GM12878 (cell line): ENCODE measurements around the gene GGTLC2. TPM values are rescaled to one million over a fixed set of nuclear protein-coding genes. Genes with fewer than 3 reads are reported as not detected.

Experiments
- ATAC-seq: fragments of 200-7000 bp; cut with Tn5 transposase; 3 replicates; pipeline ENCODE4 v1.9.1; 2020; ENCODE audit warnings: mild to moderate bottlenecking, moderate library complexity
- BruUV-seq: library from RNA; stranded (reverse); fragments of 400-500 nt; replicated peaks from 2 replicates; lab custom pipeline; 2021; lab: Mats Ljungman, UMichigan
- CTCF ChIA-PET: fragments of 300-600 bp; sonication (Branson Sonifier 250); formaldehyde crosslinking; extraction: SDS; loops from one replicate; lab custom pipeline; 2021; ENCODE audit warnings: inconsistent platforms; lab: Yijun Ruan, JAX
- POLR2A ChIA-PET: fragments of 350-600 bp; formaldehyde crosslinking; extraction: SDS; loops from one replicate; lab custom pipeline; 2021; ENCODE audit warnings: inconsistent platforms; lab: Charles Lee
- RAD21 ChIA-PET: fragments of 300-600 bp; sonication (Branson Sonifier 250); formaldehyde crosslinking; loops from one replicate; lab custom pipeline; 2023; ENCODE audit warnings: antibody characterized with exemption; ENCODE audit not compliant: unreplicated experiment; lab: Charles Lee
- SMC1A ChIA-PET: fragments of 300-600 bp; sonication (Branson Sonifier 250); formaldehyde crosslinking; loops from one replicate; lab custom pipeline; 2023; ENCODE audit not compliant: unreplicated experiment, uncharacterized antibody; lab: Charles Lee
- DNase-seq: peaks from one replicate; pipeline ENCODE4 v3.0.0-alpha.2; 2011; ENCODE audit warnings: low read depth, low spot score
- FAIRE-seq: peaks from 3 replicates; lab custom pipeline; 2011; peaks lifted over from hg19 to GRCh38; lab: Jason Lieb, UNC
- H2AFZ ChIP-seq: 2 replicates; pipeline ENCODE4 v1.6.0; 2011; ENCODE audit warnings: low read depth, low read length, control low read depth; ENCODE audit not compliant: control insufficient read depth
- H3K27ac ChIP-seq: 2 replicates; pipeline ENCODE4 v1.5.1; 2011; ENCODE audit warnings: control low read depth; ENCODE audit not compliant: control insufficient read depth, insufficient read depth
- H3K27me3 ChIP-seq, 2 experiments: replicated peaks in 1 of 2; 2 replicates each; pipeline versions ENCODE4 v1.6.0 to v1.6.1; 2011; ENCODE audit warnings: low read length in 1 of 2; ENCODE audit not compliant: control insufficient read depth in 2 of 2, insufficient read depth in 2 of 2
- H3K36me3 ChIP-seq, 2 experiments: 2 replicates each; pipeline ENCODE4 v1.5.1; 2011; ENCODE audit warnings: low read length in 1 of 2; ENCODE audit not compliant: control insufficient read depth in 2 of 2, insufficient read depth in 2 of 2
- H3K4me1 ChIP-seq: 2 replicates; pipeline ENCODE4 v1.6.1; 2011; ENCODE audit warnings: mild to moderate bottlenecking, low read length, moderate library complexity, mixed read lengths; ENCODE audit not compliant: control insufficient read depth, insufficient read depth
- H3K4me2 ChIP-seq: 2 replicates; pipeline ENCODE4 v1.6.0; 2011; ENCODE audit warnings: control low read depth; ENCODE audit not compliant: control insufficient read depth, insufficient read depth
- H3K4me3 ChIP-seq: fragments of 200-600 bp; sonication (generic); 2 replicates; pipeline ENCODE4 v1.5.1; 2016
- H3K79me2 ChIP-seq: 2 replicates; pipeline ENCODE4 v1.6.0; 2011; ENCODE audit warnings: low read length; ENCODE audit not compliant: control insufficient read depth, insufficient read depth
- H3K9ac ChIP-seq: 2 replicates; pipeline ENCODE4 v1.8.0; 2011; ENCODE audit warnings: low read length, control low read depth, mixed read lengths; ENCODE audit not compliant: control insufficient read depth, insufficient read depth
- H3K9me3 ChIP-seq: replicated peaks from 3 replicates; pipeline ENCODE4 v1.5.1; 2011; ENCODE audit warnings: mild to moderate bottlenecking, low read length; ENCODE audit not compliant: control insufficient read depth, insufficient read depth
- H4K20me1 ChIP-seq: 2 replicates; pipeline ENCODE4 v1.6.0; 2011; ENCODE audit not compliant: control insufficient read depth, insufficient read depth
- ATF3 ChIP-seq: IDR thresholded peaks from 2 replicates; pipeline ENCODE4 v1.6.1; 2011; ENCODE audit warnings: low read depth, mild to moderate bottlenecking, low read length, moderate library complexity, borderline replicate concordance; ENCODE audit errors: extremely low read depth
- CEBPZ ChIP-seq: fragments of 150-350 bp; IDR thresholded peaks from 2 replicates; pipeline ENCODE4 v1.6.1; 2016; ENCODE audit warnings: low read depth, low read length
- HCFC1 ChIP-seq: fragments of 150-350 bp; IDR thresholded peaks from 2 replicates; pipeline ENCODE4 v1.6.1; 2014; ENCODE audit warnings: low read length
- LARP7 ChIP-seq: fragments of 450-650 bp; IDR thresholded peaks from 2 replicates; pipeline ENCODE4 v1.6.1; 2017; ENCODE audit warnings: mild to moderate bottlenecking
- MTA2 ChIP-seq: fragments of 450-650 bp; IDR thresholded peaks from 2 replicates; pipeline ENCODE4 v1.6.1; 2016; ENCODE audit warnings: low read depth, mild to moderate bottlenecking, moderate library complexity
- NFXL1 ChIP-seq: fragments of 450-650 bp; IDR thresholded peaks from 2 replicates; pipeline ENCODE4 v1.6.1; 2017; ENCODE audit warnings: antibody characterized with exemption, mild to moderate bottlenecking, borderline replicate concordance
- NR2C2 ChIP-seq: IDR thresholded peaks from 2 replicates; pipeline ENCODE4 v1.6.1; 2011; ENCODE audit warnings: borderline replicate concordance, low read depth; ENCODE audit not compliant: control insufficient read depth, insufficient read length
- PAX8 ChIP-seq: fragments of 450-650 bp; IDR thresholded peaks from 2 replicates; pipeline ENCODE4 v1.6.1; 2017; ENCODE audit warnings: mild to moderate bottlenecking, moderate library complexity
- RUNX3 ChIP-seq: IDR thresholded peaks from 2 replicates; pipeline ENCODE4 v1.6.1; 2012; ENCODE audit warnings: low read length, inconsistent platforms
- SUPT20H ChIP-seq: IDR thresholded peaks from 2 replicates; pipeline ENCODE4 v1.6.1; 2011; ENCODE audit warnings: low read depth, mild to moderate bottlenecking, low read length, moderate library complexity, borderline replicate concordance; ENCODE audit not compliant: control insufficient read depth
- USF1 ChIP-seq: IDR thresholded peaks from 2 replicates; pipeline ENCODE4 v1.6.1; 2011; ENCODE audit warnings: borderline replicate concordance, low read depth, mild to moderate bottlenecking, moderate library complexity, mixed read lengths, low read length; ENCODE audit not compliant: insufficient read depth; ENCODE audit errors: extremely low read length
- ZZZ3 ChIP-seq: IDR thresholded peaks from 2 replicates; pipeline ENCODE4 v1.6.1; 2011; ENCODE audit warnings: low read depth; ENCODE audit not compliant: control insufficient read depth, insufficient read length
- WGBS: methylation state at CpG from one replicate; pipeline ENCODE4 v1.1.6; 2016; ENCODE audit warnings: low lambda C conversion rate; ENCODE audit not compliant: insufficient replicate concordance, insufficient coverage; ENCODE audit errors: missing lambda C conversion rate; 5-methylcytosine and 5-hydroxymethylcytosine counted together
- in situ Hi-C: fragments of 300-500 bp; cut with MboI; formaldehyde crosslinking; loops from 9 replicates; pipeline ENCODE4 v1.14.3; 2018; ENCODE audit warnings: mixed read lengths
- intact Hi-C: fragments of 100-400 bp; cut with micrococcal nuclease; formaldehyde crosslinking; loops from one replicate; pipeline ENCODE4 v1.14.2; 2022; ENCODE audit not compliant: unreplicated experiment
- polyA plus RNA-seq, 11 experiments: library from polyadenylated mRNA; depleted of rRNA in 4 of 11; unstranded in 6 of 11; stranded (reverse) in 5 of 11; fragments of >200 nt; fragmentation: Nextera tagmentation in 4 of 11; fragmentation: Illumina TruSeq in 1 of 11; extraction: Ambion mirVana in 4 of 11; extraction: Trizol in 1 of 11; gene quantifications; 1 replicate in 1 of 11; 2 replicates in 10 of 11; pipeline versions ENCODE4 v1.2.1 to v1.2.3, GENCODE V29; 2011 to 2016; ENCODE audit warnings: inconsistent platforms in 2 of 11, missing spikeins in 2 of 11, low read depth in 1 of 11
- total RNA-seq, 4 experiments: library from RNA; depleted of rRNA in 3 of 4; stranded (reverse); fragments of >200 nt in 3 of 4; fragmentation: Illumina TruSeq in 1 of 4; extraction: Trizol in 1 of 4; gene quantifications; 2 replicates each; pipeline versions ENCODE4 v1.2.1 to v1.2.3, GENCODE V29; 2013 to 2021

Gene GGTLC2
- total and polyA plus RNA-seq, 10 of the 15 experiments (the other 5 are each of a cell fraction or from before 2014, with no cell fraction given): not detected

GRCh38 chr22:22599248-22599647 lies 45.2 kb upstream of the GGTLC2 start (continued):
- TF ChIP-seq CEBPZ (no peak), MTA2 (no peak)

GRCh38 chr22:22600531-22601261 lies 43.7 kb upstream of the GGTLC2 start:
- POLR2A ChIA-PET: no interaction called here
- BruUV-seq: no TSS peak
- SMC1A ChIA-PET: interaction anchor here (0.9 kb wide), 1 partner anchor 14 kb away, joined by 3 read pairs; no protein-coding TSS in a partner anchor
- no peak overlapping the region for H3K27ac ChIP-seq
- no peak overlapping the region for H3K4me3 ChIP-seq
- intact Hi-C loops: no loop called here
- FAIRE-seq (no peak), DNase-seq (no peak), ATAC-seq (no peak)
- CTCF ChIA-PET: interaction anchor here (0.8 to 1.4 kb wide), 3 partner anchors 13 to 145 kb away, joined by 3 to 6 read pairs (median 3); no protein-coding TSS in a partner anchor
- H3K27me3 ChIP-seq: no peaks in the 10 kb centered on the region
- 94% methylated on average over 6 of the region's 6 CpGs for WGBS
- no peaks in the 10 kb centered on the region for H3K79me2 ChIP-seq
- no peaks in the 10 kb centered on the region for H4K20me1 ChIP-seq
- in situ Hi-C loops: no loop called here
- no peaks in the 10 kb centered on the region for H3K9me3 ChIP-seq
- no peak overlapping the region for H3K4me2 ChIP-seq
- RAD21 ChIA-PET: no interaction called here
- H3K4me1 ChIP-seq: peaks cover 14% of the 10 kb centered on the region
- no peak overlapping the region for H2AFZ ChIP-seq
- H3K9ac ChIP-seq: no peak overlapping the region
- no peaks in the 10 kb centered on the region for H3K36me3 ChIP-seq
- TF ChIP-seq CEBPZ: no peak
- TF ChIP-seq NFXL1: no peak
- TF ChIP-seq USF1: no peak
- no peak for TF ChIP-seq RUNX3
- no peak for TF ChIP-seq HCFC1
- no peak for TF ChIP-seq PAX8
- no peak for TF ChIP-seq LARP7
- no peak for TF ChIP-seq ATF3
- TF ChIP-seq NR2C2: no peak
- TF ChIP-seq ZZZ3: no peak
- no peak for TF ChIP-seq SUPT20H
